ENCODE results near the gene B4GALT2. TPM values are rescaled to one million over a fixed set of nuclear protein-coding genes. Genes with fewer than 3 reads are reported as not detected.

Gene B4GALT2
- polyA plus RNA-seq, 1 of the 3 experiments (the other 2 are of a cell fraction): 48.0 TPM

GRCh38 chr1:43946236-43947060, 32.6 kb upstream of the B4GALT2 start, which contains the start of gene IPO13 (continued):
- peak; percentile 59 for TF ChIP-seq RAD21 (IDR thresholded peaks at IDR 0.05; ENCODE audit: low read length)
- TF ChIP-seq, protein P1, sequence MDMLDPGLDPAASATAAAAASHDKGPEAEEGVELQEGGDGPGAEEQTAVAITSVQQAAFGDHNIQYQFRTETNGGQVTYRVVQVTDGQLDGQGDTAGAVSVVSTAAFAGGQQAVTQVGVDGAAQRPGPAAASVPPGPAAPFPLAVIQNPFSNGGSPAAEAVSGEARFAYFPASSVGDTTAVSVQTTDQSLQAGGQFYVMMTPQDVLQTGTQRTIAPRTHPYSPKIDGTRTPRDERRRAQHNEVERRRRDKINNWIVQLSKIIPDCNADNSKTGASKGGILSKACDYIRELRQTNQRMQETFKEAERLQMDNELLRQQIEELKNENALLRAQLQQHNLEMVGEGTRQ (IDR thresholded peaks at IDR 0.05; ENCODE audit: borderline replicate concordance, low read depth, low read length): peak; percentile 48; the same call in 1 of the 2 replicates
- no peak; the same call in 1 of the 2 replicates for TF ChIP-seq TEAD4 (IDR thresholded peaks at IDR 0.05; ENCODE audit: borderline replicate concordance, insufficient read depth)
- no peak for TF ChIP-seq FOXM1 (IDR thresholded peaks at IDR 0.05; ENCODE audit: low read depth)
- peak; percentile 69; the same call in 1 of the 2 replicates for TF ChIP-seq TAF1 (IDR thresholded peaks at IDR 0.05; ENCODE audit: borderline replicate concordance, low read depth, low read length)
- TF ChIP-seq JUND (IDR thresholded peaks at IDR 0.05): no peak
- TF ChIP-seq YY1 (IDR thresholded peaks at IDR 0.05; ENCODE audit: low read depth): 0 out of 2 replicates have a peak, but pooled peaks have one; percentile 8
- no peak for TF ChIP-seq RCOR1 (IDR thresholded peaks at IDR 0.05; ENCODE audit: low read length)
- no peak for TF ChIP-seq RXRA (IDR thresholded peaks at IDR 0.05; ENCODE audit: borderline replicate concordance, low read depth)
- TF ChIP-seq EZH2phosphoT487 (IDR thresholded peaks at IDR 0.05; ENCODE audit: borderline replicate concordance, low read depth): no peak
- peak; percentile 98 for TF ChIP-seq MXI1 (IDR thresholded peaks at IDR 0.05; ENCODE audit: low read depth, low read length)
- TF ChIP-seq USF1 (IDR thresholded peaks at IDR 0.05; ENCODE audit: borderline replicate concordance, low read depth): peak; percentile 87
- peak; percentile 14; the same call in 1 of the 2 replicates for TF ChIP-seq SIN3A (IDR thresholded peaks at IDR 0.05; ENCODE audit: borderline replicate concordance, low read depth, low read length)
- TF ChIP-seq SMC3 (IDR thresholded peaks at IDR 0.05; ENCODE audit: low read depth, low read length): peak; percentile 47
- peak; percentile 87 for TF ChIP-seq ELF1 (IDR thresholded peaks at IDR 0.05)
- no peak for TF ChIP-seq IRF3 (IDR thresholded peaks at IDR 0.05; ENCODE audit: low read depth, low read length)
- no peak for TF ChIP-seq MEF2A (IDR thresholded peaks at IDR 0.05; ENCODE audit: borderline replicate concordance, low read depth)
- peak; percentile 70 for TF ChIP-seq CHD2 (IDR thresholded peaks at IDR 0.05; ENCODE audit: low read length, partially characterized antibody)
- peak; percentile 99 for TF ChIP-seq MAX (IDR thresholded peaks at IDR 0.05; ENCODE audit: low read depth)
